HEK293 (cell line): ENCODE results near the gene TMEM143.

Source experiments
- CTCF ChIA-PET: fragments of 350-600 bp; formaldehyde crosslinking; extraction: SDS; loops from one replicate; lab custom pipeline; 2021; ENCODE audit warnings: antibody characterized with exemption; lab: Yijun Ruan, JAX
- POLR2A ChIA-PET: fragments of 300-600 bp; formaldehyde crosslinking; extraction: SDS; loops from one replicate; lab custom pipeline; 2020; ENCODE audit warnings: antibody characterized with exemption, inconsistent platforms; lab: Yijun Ruan, JAX
- H3K27ac ChIP-seq: fragments of 200-500 bp; sonication (Bioruptor generic); 2 replicates; pipeline ENCODE4 v1.5.1; 2014; ENCODE audit warnings: low read depth, low read length, control low read depth, inconsistent platforms; ENCODE audit errors: extremely low read depth
- H3K36me3 ChIP-seq, 2 experiments: fragments of 200-500 bp in 1 of 2; sonication (Bioruptor generic) in 1 of 2; 1 replicate in 1 of 2; 2 replicates in 1 of 2; pipeline ENCODE4 v1.5.1; 2014 to 2017; ENCODE audit warnings: inconsistent platforms in 2 of 2, low read length in 2 of 2; ENCODE audit not compliant: control insufficient read depth in 2 of 2, insufficient read depth in 1 of 2
- H3K4me1 ChIP-seq: fragments of 200-500 bp; sonication (Bioruptor generic); 2 replicates; pipeline ENCODE4 v1.5.1; 2014; ENCODE audit warnings: mild to moderate bottlenecking, low read length, inconsistent platforms; ENCODE audit not compliant: control insufficient read depth, insufficient read depth
- H3K4me3 ChIP-seq: 2 replicates; pipeline ENCODE4 v1.5.1; 2011; ENCODE audit warnings: low read depth, mild to moderate bottlenecking, control low read depth, low read length, moderate library complexity
- H3K9me3 ChIP-seq: fragments of 200-500 bp; sonication (Bioruptor generic); 2 replicates; pipeline ENCODE4 v1.5.1; 2014; ENCODE audit warnings: low read depth, low read length, inconsistent platforms; ENCODE audit not compliant: control insufficient read depth, insufficient read depth
- GLIS1 ChIP-seq: fragments of 450-650 bp; formaldehyde crosslinking; IDR thresholded peaks from 2 replicates; pipeline ENCODE4 v1.5.1; 2016; ENCODE audit warnings: missing biosample characterization, missing genetic modification characterization
- KLF1 ChIP-seq: fragments of 450-650 bp; formaldehyde crosslinking; IDR thresholded peaks from 2 replicates; pipeline ENCODE4 v1.5.1; 2016; ENCODE audit warnings: missing biosample characterization, missing genetic modification characterization
- KLF16 ChIP-seq: fragments of 450-650 bp; formaldehyde crosslinking; IDR thresholded peaks from 2 replicates; pipeline ENCODE4 v1.5.1; 2017; ENCODE audit warnings: missing biosample characterization, missing genetic modification characterization
- MEIS1 ChIP-seq: sonication (generic); formaldehyde crosslinking; IDR thresholded peaks from 2 replicates; pipeline ENCODE4 v1.8.1; 2022; ENCODE audit warnings: missing genetic modification reagents, mild to moderate bottlenecking, borderline replicate concordance
- MYNN ChIP-seq: fragments of 450-650 bp; formaldehyde crosslinking; IDR thresholded peaks from 2 replicates; pipeline ENCODE4 v1.5.1; 2016; ENCODE audit warnings: missing biosample characterization, missing genetic modification characterization, borderline replicate concordance
- PATZ1 ChIP-seq: fragments of 450-650 bp; formaldehyde crosslinking; IDR thresholded peaks from 2 replicates; pipeline ENCODE4 v1.5.1; 2016; ENCODE audit warnings: missing biosample characterization, missing genetic modification characterization
- PRDM4 ChIP-seq: fragments of 450-650 bp; formaldehyde crosslinking; IDR thresholded peaks from 2 replicates; pipeline ENCODE4 v1.5.1; 2017; ENCODE audit warnings: missing biosample characterization, missing genetic modification characterization
- SP3 ChIP-seq: fragments of 450-650 bp; formaldehyde crosslinking; IDR thresholded peaks from 2 replicates; pipeline ENCODE4 v1.5.1; 2016; ENCODE audit warnings: missing biosample characterization, missing genetic modification characterization
- ZBTB17 ChIP-seq: fragments of 450-650 bp; formaldehyde crosslinking; IDR thresholded peaks from 2 replicates; pipeline ENCODE4 v1.5.1; 2016; ENCODE audit warnings: missing biosample characterization, missing genetic modification characterization
- ZFP41 ChIP-seq: fragments of 450-650 bp; formaldehyde crosslinking; IDR thresholded peaks from 2 replicates; pipeline ENCODE4 v1.5.1; 2016; ENCODE audit warnings: missing biosample characterization, missing genetic modification characterization, borderline replicate concordance
- ZNF16 ChIP-seq: fragments of 450-650 bp; formaldehyde crosslinking; IDR thresholded peaks from 2 replicates; pipeline ENCODE4 v1.5.1; 2016; ENCODE audit warnings: low read depth, missing biosample characterization, missing genetic modification characterization
- ZNF24 ChIP-seq: fragments of 450-650 bp; formaldehyde crosslinking; IDR thresholded peaks from 2 replicates; pipeline ENCODE4 v1.5.1; 2016; ENCODE audit warnings: missing biosample characterization, missing genetic modification characterization
- ZNF266 ChIP-seq: fragments of 450-650 bp; formaldehyde crosslinking; IDR thresholded peaks from 2 replicates; pipeline ENCODE4 v1.5.1; 2016; ENCODE audit warnings: missing biosample characterization, missing genetic modification characterization, low read depth
- ZNF324 ChIP-seq: fragments of 450-650 bp; formaldehyde crosslinking; IDR thresholded peaks from 2 replicates; pipeline ENCODE4 v1.5.1; 2016; ENCODE audit warnings: missing biosample characterization, missing genetic modification characterization
- ZNF366 ChIP-seq: fragments of 450-650 bp; formaldehyde crosslinking; conservative IDR thresholded peaks from 2 replicates; pipeline ENCODE4 v1.5.1; 2016; ENCODE audit warnings: missing biosample characterization, missing genetic modification characterization
- ZNF501 ChIP-seq: fragments of 450-650 bp; formaldehyde crosslinking; IDR thresholded peaks from 2 replicates; pipeline ENCODE4 v1.5.1; 2016; ENCODE audit warnings: missing biosample characterization, missing genetic modification characterization
- ZNF558 ChIP-seq: fragments of 450-650 bp; formaldehyde crosslinking; IDR thresholded peaks from 2 replicates; pipeline ENCODE4 v1.5.1; 2016; ENCODE audit warnings: missing biosample characterization, missing genetic modification characterization
- ZNF660 ChIP-seq: fragments of 450-650 bp; IDR thresholded peaks from 2 replicates; pipeline ENCODE4 v1.5.1; 2018; ENCODE audit warnings: missing biosample characterization, mild to moderate bottlenecking, missing genetic modification characterization
- ZNF792 ChIP-seq: fragments of 450-650 bp; formaldehyde crosslinking; IDR thresholded peaks from 2 replicates; pipeline ENCODE4 v1.5.1; 2016; ENCODE audit warnings: missing biosample characterization, missing genetic modification characterization
- ZNF837 ChIP-seq: fragments of 450-650 bp; formaldehyde crosslinking; IDR thresholded peaks from 2 replicates; pipeline ENCODE4 v1.5.1; 2016; ENCODE audit warnings: missing biosample characterization, missing genetic modification characterization
- ZXDB ChIP-seq: fragments of 450-650 bp; formaldehyde crosslinking; IDR thresholded peaks from 2 replicates; pipeline ENCODE4 v1.5.1; 2016; ENCODE audit warnings: missing biosample characterization, missing genetic modification characterization

Gene TMEM143

GRCh38 chr19:48290771-48291488 lies 72.8 kb downstream of the TMEM143 start (continued):
- no peak for TF ChIP-seq ZNF324 (tag by site-specific recombination)
- peak; percentile 30; the same call in 1 of the 2 replicates for TF ChIP-seq PATZ1 (tag by site-specific recombination)
- TF ChIP-seq ZNF501 (tag by site-specific recombination) = peak; percentile 34; the same call in 1 of the 2 replicates
- TF ChIP-seq ZBTB17 (tag by site-specific recombination) = peak; percentile 72

GRCh38 chr19:48290401-48290770 lies 73.4 kb downstream of the TMEM143 start:
- H3K36me3 ChIP-seq = no peaks in the 10 kb centered on the region
- CTCF ChIA-PET = interaction anchor here (0.6 to 7.0 kb wide), 13 partner anchors 11 to 325 kb away, joined by 3 to 82 read pairs (median 5); partner anchors contain the start of gene ZNF114
- no peaks in the 10 kb centered on the region for H3K4me1 ChIP-seq
- no peak overlapping the region; the same call in 1 of the 2 replicates for H3K4me3 ChIP-seq
- H3K27ac ChIP-seq = no peak overlapping the region
- POLR2A ChIA-PET = interaction anchor here (0.6 to 1.2 kb wide), 2 partner anchors 18 to 23 kb away, joined by 4 to 6 read pairs; no protein-coding TSS in a partner anchor
- TF ChIP-seq MYNN = no peak
- no peak for TF ChIP-seq ZXDB (tag by site-specific recombination)
- no peak for TF ChIP-seq PRDM4 (tag by site-specific recombination)
- TF ChIP-seq KLF16 (tag by site-specific recombination) = no peak
- no peak for TF ChIP-seq ZNF266 (tag by site-specific recombination)
- TF ChIP-seq ZNF24 (tag by site-specific recombination) = no peak
- no peak for TF ChIP-seq SP3 (tag by site-specific recombination)
- no peak for TF ChIP-seq ZNF660 (tag by site-specific recombination)
- no peak for TF ChIP-seq MEIS1
- no peaks in the 10 kb centered on the region for H3K9me3 ChIP-seq

GRCh38 chr19:48287748-48288147 lies 76.0 kb downstream of the TMEM143 start:
- ChIA-PET CTCF (interaction anchor here (0.6 to 5.3 kb wide), 7 partner anchors 10 to 178 kb away, joined by 3 to 62 read pairs (median 3); no protein-coding TSS in a partner anchor), POLR2A (interaction anchor here (0.5 kb wide), 1 partner anchor 861 kb away, joined by 3 read pairs; no protein-coding TSS in a partner anchor)
- H3K4me3 ChIP-seq = no peak overlapping the region
- no peaks in the 10 kb centered on the region for H3K9me3 ChIP-seq
- TF ChIP-seq ZNF837 (tag by site-specific recombination) = no peak
- TF ChIP-seq GLIS1 (tag by site-specific recombination) = no peak
- TF ChIP-seq ZNF558 = no peak
- no peak for TF ChIP-seq KLF1 (tag by site-specific recombination)
- TF ChIP-seq ZNF16 = no peak
- no peak for TF ChIP-seq ZNF792 (tag by site-specific recombination)
- no peak for TF ChIP-seq ZNF366 (tag by site-specific recombination)
- no peak for TF ChIP-seq ZFP41
- H3K4me1 ChIP-seq = no peaks in the 10 kb centered on the region
- H3K27ac ChIP-seq = no peak overlapping the region
- H3K36me3 ChIP-seq = no peaks in the 10 kb centered on the region
